ENCODE measurements around the gene AFAP1L2. TPM values are rescaled to one million over a fixed set of nuclear protein-coding genes. Genes with fewer than 3 reads are reported as not detected.

AFAP1L2 gene
- total RNA-seq, 2 experiments from 2014 or later = 2.3 to 8.6 TPM

DNA sequence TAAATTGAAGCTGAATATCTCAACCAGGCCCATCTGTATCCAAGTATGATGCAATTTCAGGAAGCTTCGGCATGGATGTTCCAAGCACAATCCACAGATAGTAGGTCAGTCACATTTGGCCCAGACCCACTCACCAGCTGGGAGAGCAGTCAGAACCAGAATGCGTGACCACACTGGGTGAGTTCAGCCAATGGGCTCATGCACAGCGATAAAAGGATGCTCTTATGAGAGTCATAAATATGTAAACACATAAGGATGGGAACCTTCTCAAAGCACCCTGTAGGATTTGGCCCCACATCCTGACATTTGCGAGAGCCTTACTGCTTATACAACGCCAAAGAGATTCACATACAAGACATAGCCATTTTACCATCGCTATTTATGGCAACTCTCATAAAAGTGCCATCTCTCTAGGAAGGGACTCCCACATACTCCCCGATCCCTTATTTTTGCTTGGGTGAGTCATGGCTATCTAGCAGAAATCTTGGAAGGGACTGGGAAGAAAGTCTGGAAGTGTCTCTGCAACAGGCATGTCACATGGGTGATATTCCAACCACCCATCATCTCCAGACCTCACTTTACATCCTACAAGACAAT lies 3.0 kb downstream of the AFAP1L2 start:
- no peak overlapping the region for H3K4me3 ChIP-seq (ENCODE audit: low read depth, low read length, poor library complexity, severe bottlenecking)
- no peaks in the 10 kb centered on the region for H3K9me2 ChIP-seq (ENCODE audit: insufficient read depth, low read length)
- H3K79me2 ChIP-seq (ENCODE audit: insufficient read depth, low read depth, low read length) = no peaks in the 10 kb centered on the region
- no peaks in the 10 kb centered on the region for H3K36me3 ChIP-seq (ENCODE audit: insufficient read depth, low read length)
- H3K27ac ChIP-seq (ENCODE audit: low read depth, low read length, poor library complexity, severe bottlenecking) = no peak overlapping the region
- no peaks in the 10 kb centered on the region for H4K20me1 ChIP-seq (ENCODE audit: insufficient read depth, low read length)
- CTCF ChIA-PET (ENCODE audit: unreplicated experiment) = no interaction called here
- no peaks in the 10 kb centered on the region for H3K4me1 ChIP-seq (ENCODE audit: insufficient read depth, low read length, poor library complexity, severe bottlenecking)
- no peak overlapping the region for H3K4me2 ChIP-seq (ENCODE audit: low read length)
- H3K9me3 ChIP-seq (ENCODE audit: low read length) = no peaks in the 10 kb centered on the region
- intact Hi-C loops (cut with micrococcal nuclease; ENCODE audit: unreplicated experiment) = no loop called here
- BruUV-seq (replicated peaks) = no TSS peak
- POLR2A ChIA-PET = no interaction called here
- DNase-seq (ENCODE audit: low spot score) = no peak
- no peak overlapping the region for H2AFZ ChIP-seq (ENCODE audit: low read length)
- TF ChIP-seq CTCF (conservative IDR thresholded peaks at IDR 0.05; ENCODE audit: low read length) (no peak), EZH2phosphoT487 (IDR thresholded peaks at IDR 0.05; ENCODE audit: borderline replicate concordance, low read depth, low read length) (no peak)

DNA sequence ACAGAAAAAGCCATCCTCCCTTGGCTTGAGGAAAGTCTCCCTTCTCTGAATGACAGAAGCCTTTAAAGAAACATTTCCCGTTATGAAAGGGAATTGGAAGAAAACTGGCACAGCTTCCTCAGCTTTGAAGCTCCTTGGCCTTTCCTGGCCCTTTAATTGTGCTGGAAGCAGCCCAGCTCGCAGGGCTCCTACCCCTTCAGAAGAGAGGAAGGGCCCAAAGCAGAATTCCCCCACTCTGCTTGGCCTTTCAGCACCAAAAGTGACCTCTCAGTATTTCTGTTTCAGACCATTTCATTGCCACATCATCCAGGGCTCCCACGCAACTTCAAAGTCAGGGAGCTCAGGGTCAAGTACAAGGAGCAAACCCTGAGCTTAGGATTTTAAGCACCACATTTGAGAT lies 4.2 kb downstream of the AFAP1L2 start:
- no peak overlapping the region for H3K4me3 ChIP-seq (ENCODE audit: low read depth, low read length, poor library complexity, severe bottlenecking)
- TF ChIP-seq EZH2phosphoT487 (IDR thresholded peaks at IDR 0.05; ENCODE audit: borderline replicate concordance, low read depth, low read length) = no peak
- H3K27ac ChIP-seq (ENCODE audit: low read depth, low read length, poor library complexity, severe bottlenecking) = no peak overlapping the region
- intact Hi-C loops (cut with micrococcal nuclease; ENCODE audit: unreplicated experiment) = no loop called here
- no peaks in the 10 kb centered on the region for H4K20me1 ChIP-seq (ENCODE audit: insufficient read depth, low read length)
- H3K79me2 ChIP-seq (ENCODE audit: insufficient read depth, low read depth, low read length) = no peaks in the 10 kb centered on the region
- H3K4me1 ChIP-seq (ENCODE audit: insufficient read depth, low read length, poor library complexity, severe bottlenecking) = no peaks in the 10 kb centered on the region
- DNase-seq (ENCODE audit: low spot score) = no peak
- H3K36me3 ChIP-seq (ENCODE audit: insufficient read depth, low read length) = no peaks in the 10 kb centered on the region
- ChIA-PET CTCF (ENCODE audit: unreplicated experiment) (no interaction called here), POLR2A (interaction anchor here (0.6 kb wide), 1 partner anchor 385 kb away, joined by 3 read pairs; no protein-coding TSS in a partner anchor)
- H3K4me2 ChIP-seq (ENCODE audit: low read length) = no peak overlapping the region
- BruUV-seq (replicated peaks) = no TSS peak
- H3K9me3 ChIP-seq (ENCODE audit: low read length) = no peaks in the 10 kb centered on the region
- no peaks in the 10 kb centered on the region for H3K9me2 ChIP-seq (ENCODE audit: insufficient read depth, low read length)
- no peak overlapping the region for H2AFZ ChIP-seq (ENCODE audit: low read length)

- Histone ChIP-seq H3K4me2 (ENCODE audit: low read length) (no peak overlapping the region), H3K36me3 (ENCODE audit: insufficient read depth, low read length) (no peaks in the 10 kb centered on the region), H3K9me2 (ENCODE audit: insufficient read depth, low read length) (no peaks in the 10 kb centered on the region), H2AFZ (ENCODE audit: low read length) (no peak overlapping the region), H3K4me3 (ENCODE audit: low read depth, low read length, poor library complexity, severe bottlenecking) (no peak overlapping the region), H3K27ac (ENCODE audit: low read depth, low read length, poor library complexity, severe bottlenecking) (no peak overlapping the region), H4K20me1 (ENCODE audit: insufficient read depth, low read length) (no peaks in the 10 kb centered on the region), H3K9me3 (ENCODE audit: low read length) (no peaks in the 10 kb centered on the region), H3K79me2 (ENCODE audit: insufficient read depth, low read depth, low read length) (no peaks in the 10 kb centered on the region), H3K4me1 (ENCODE audit: insufficient read depth, low read length, poor library complexity, severe bottlenecking) (no peaks in the 10 kb centered on the region)
- no TSS peak for BruUV-seq (replicated peaks)
- DNase-seq (ENCODE audit: low spot score) = no peak
- CTCF ChIA-PET (ENCODE audit: unreplicated experiment) = no interaction called here
- TF ChIP-seq EZH2phosphoT487 (IDR thresholded peaks at IDR 0.05; ENCODE audit: borderline replicate concordance, low read depth, low read length) = no peak
- TF ChIP-seq CTCF (conservative IDR thresholded peaks at IDR 0.05; ENCODE audit: low read length) = no peak
- POLR2A ChIA-PET = no interaction called here
- intact Hi-C loops (cut with micrococcal nuclease; ENCODE audit: unreplicated experiment) = no loop called here
Observed at GRCh38 chr10:114399576-114399975, 4.7 kb downstream of the AFAP1L2 start.
